HUES64 (cell line): Measurements from ENCODE around the gene ANO8.

ENCODE experiments used
- H3K27ac ChIP-seq: 2 replicates; pipeline ENCODE4 v1.7.0; 2013; ENCODE audit warnings: low read depth, low read length, inconsistent platforms
- H3K27me3 ChIP-seq: 2 replicates; pipeline ENCODE4 v1.6.1; 2013; ENCODE audit warnings: mild to moderate bottlenecking, low read length; ENCODE audit not compliant: insufficient read depth
- H3K36me3 ChIP-seq: 2 replicates; pipeline ENCODE4 v1.6.1; 2013; ENCODE audit warnings: mild to moderate bottlenecking, low read length; ENCODE audit not compliant: insufficient read depth
- H3K4me1 ChIP-seq: 2 replicates; pipeline ENCODE4 v1.6.1; 2013; ENCODE audit warnings: mild to moderate bottlenecking, low read length, moderate library complexity; ENCODE audit not compliant: insufficient read depth
- H3K4me3 ChIP-seq: 2 replicates; pipeline ENCODE4 v1.5.1; 2013; ENCODE audit warnings: mild to moderate bottlenecking, low read length, moderate library complexity
- H3K9ac ChIP-seq: 2 replicates; pipeline ENCODE4 v1.6.1; 2013; ENCODE audit warnings: mild to moderate bottlenecking, low read depth, low read length
- H3K9me3 ChIP-seq: 2 replicates; pipeline ENCODE4 v1.6.1; 2013; ENCODE audit warnings: low read depth, low read length; ENCODE audit not compliant: insufficient read depth
- WGBS: fragments of 150-250, 120-280 bp; methylation state at CpG from one replicate; pipeline ENCODE4 v1.1.7; 2013; ENCODE audit warnings: missing lambda C conversion rate; 5-methylcytosine and 5-hydroxymethylcytosine counted together

The ANO8 gene

DNA sequence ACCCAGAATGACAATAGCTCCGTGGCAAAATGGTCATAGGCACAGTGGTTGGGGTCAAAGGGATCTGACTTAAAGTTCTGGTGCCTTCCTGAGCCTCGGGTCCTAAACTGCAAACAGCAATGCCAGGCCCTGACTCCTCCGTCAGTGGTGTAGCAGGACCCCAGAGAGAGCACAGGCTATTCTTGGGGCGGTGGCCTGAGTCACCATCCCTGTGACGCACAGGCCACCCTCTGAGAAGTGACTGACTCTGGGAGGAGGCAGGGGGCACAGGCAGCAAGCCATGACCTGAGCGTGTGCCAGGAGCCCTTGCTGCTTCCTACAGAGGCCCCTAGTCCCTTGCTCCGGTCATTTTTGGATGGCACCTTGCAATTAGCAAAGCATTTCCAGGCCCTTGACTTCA is 23.7 kb upstream of the ANO8 start:
- 85% methylated on average over 7 of the region's 7 CpGs for WGBS
- H3K4me3 ChIP-seq: no peak overlapping the region
- no peak overlapping the region for H3K9ac ChIP-seq

DNA sequence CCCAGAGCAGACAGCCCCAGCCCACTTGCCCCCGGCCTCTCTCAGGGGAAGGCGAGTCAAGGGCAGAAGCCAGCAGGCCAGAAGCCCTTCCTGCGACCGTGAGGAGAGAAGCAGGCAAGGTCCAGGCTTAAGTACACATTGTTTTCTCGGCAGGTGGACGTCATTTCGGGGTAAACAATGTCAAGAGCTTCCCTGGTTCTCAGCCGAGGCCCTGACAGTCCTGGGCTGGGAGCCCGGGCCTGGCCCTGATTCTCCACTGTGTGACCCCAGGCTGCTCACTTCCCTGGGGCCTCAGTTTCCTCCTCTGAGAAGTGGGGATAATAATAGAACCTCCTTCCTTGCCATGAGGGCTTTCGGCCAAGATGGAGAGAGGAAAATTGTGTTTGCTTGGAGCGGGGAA is 23.1 kb upstream of the ANO8 start:
- no peak overlapping the region for H3K9ac ChIP-seq
- WGBS: 91% methylated on average over 9 of the region's 11 CpGs
- H3K36me3 ChIP-seq: no peaks in the 10 kb centered on the region
- no peaks in the 10 kb centered on the region for H3K9me3 ChIP-seq
- no peaks in the 10 kb centered on the region for H3K4me1 ChIP-seq
- no peak overlapping the region for H3K27ac ChIP-seq
- no peak overlapping the region for H3K4me3 ChIP-seq
- no peaks in the 10 kb centered on the region for H3K27me3 ChIP-seq

More for the DNA sequence above, 23.7 kb upstream of the ANO8 start:
- Histone ChIP-seq H3K27ac (no peak overlapping the region), H3K4me1 (no peaks in the 10 kb centered on the region), H3K9me3 (no peaks in the 10 kb centered on the region), H3K36me3 (no peaks in the 10 kb centered on the region), H3K27me3 (no peaks in the 10 kb centered on the region)

DNA sequence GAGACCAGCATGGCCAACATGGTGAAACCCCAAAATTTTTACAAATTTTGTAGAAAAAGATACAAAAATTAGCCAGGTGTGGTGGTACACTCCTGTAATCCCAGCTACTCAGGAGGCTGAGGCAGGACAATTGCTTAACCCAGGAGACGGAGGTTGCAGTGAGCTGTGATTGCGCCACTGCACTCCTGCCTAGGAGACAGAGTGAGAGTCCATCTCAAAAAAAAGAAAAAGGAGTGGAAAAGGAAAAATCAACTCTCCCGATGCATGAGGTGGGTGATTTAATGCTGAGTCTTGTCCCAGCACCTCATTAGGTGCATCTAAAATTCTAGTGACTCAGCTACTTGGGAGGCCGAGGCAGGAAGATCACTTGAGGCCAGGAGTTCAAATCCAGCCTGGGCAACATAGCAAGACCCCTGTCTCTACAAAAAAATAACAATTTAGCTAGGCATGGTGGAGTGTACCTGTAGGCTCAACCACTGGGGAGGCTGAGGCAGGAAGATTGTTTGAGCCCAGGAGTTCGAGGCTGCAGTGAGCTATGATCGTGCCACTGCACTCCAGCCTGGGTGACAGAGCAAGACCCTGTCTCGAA is 22.5 kb upstream of the ANO8 start:
- H3K4me3 ChIP-seq: no peak overlapping the region
- no peak overlapping the region for H3K9ac ChIP-seq
- H3K27me3 ChIP-seq: no peaks in the 10 kb centered on the region
- no peaks in the 10 kb centered on the region for H3K36me3 ChIP-seq
- H3K27ac ChIP-seq: no peak overlapping the region
- no peaks in the 10 kb centered on the region for H3K9me3 ChIP-seq
- WGBS: 92% methylated on average over 7 of the region's 7 CpGs
- H3K4me1 ChIP-seq: no peaks in the 10 kb centered on the region

DNA sequence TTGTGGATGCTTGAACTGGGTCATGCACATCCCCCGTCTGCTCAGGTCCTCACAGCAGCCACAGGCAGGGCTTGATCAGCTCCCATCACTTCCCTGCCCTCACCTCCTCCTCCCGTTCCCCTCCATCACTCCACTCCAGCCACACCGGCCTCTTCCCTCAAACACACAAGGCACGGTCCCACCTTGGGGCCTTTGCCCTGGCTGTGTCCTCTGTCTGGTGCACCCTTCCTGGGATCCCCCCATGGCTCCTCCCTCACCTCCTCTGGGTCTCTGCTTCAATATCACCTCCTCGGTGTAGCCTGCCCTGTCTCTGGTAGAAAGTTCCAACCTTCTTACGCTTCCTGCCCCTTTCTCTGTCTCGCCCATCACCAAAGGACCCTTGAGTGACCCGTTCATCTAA is 18.7 kb upstream of the ANO8 start:
- Histone ChIP-seq H3K4me1 (no peaks in the 10 kb centered on the region), H3K36me3 (no peaks in the 10 kb centered on the region), H3K4me3 (no peak overlapping the region), H3K27me3 (no peaks in the 10 kb centered on the region), H3K27ac (no peak overlapping the region), H3K9ac (no peak overlapping the region), H3K9me3 (no peaks in the 10 kb centered on the region)
- WGBS: 89% methylated on average over 8 of the region's 8 CpGs

DNA sequence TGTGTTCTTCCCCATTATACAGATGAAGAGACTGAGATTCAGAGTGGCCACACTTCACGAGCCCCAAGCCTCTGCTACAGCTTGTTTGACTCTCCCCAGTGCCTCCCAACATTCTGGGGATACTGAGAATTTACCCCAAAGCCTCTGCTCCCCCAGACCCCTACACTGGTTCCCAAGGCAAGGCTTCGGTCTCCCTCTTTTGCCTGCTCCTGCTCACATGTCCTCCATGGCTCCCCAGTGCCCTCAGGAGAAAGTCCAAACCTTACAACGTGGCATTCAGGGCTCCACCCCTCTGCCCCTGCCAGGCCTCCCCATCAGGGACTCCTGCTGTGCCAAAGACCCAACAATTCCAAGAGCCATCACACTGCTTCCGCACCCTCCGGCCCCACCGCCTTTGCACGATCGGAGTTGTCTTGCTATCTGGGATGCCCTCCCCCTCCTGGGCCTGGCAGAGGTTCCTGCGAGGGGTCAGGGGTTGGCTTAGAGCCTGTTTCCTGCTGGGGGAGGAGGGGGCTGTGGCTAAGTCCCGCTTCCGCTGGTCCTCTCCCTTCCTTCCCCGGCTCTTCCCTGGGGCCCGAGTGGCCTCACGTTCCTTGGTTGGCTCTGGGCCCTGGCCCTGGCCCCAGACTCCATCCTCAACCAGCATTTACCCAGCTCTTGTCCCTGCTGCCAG is 18.1 kb upstream of the ANO8 start:
- WGBS: 74% methylated on average over 14 of the region's 14 CpGs
- Histone ChIP-seq H3K27me3 (no peaks in the 10 kb centered on the region), H3K9me3 (no peaks in the 10 kb centered on the region), H3K4me3 (no peak overlapping the region), H3K9ac (no peak overlapping the region), H3K4me1 (no peaks in the 10 kb centered on the region), H3K27ac (no peak overlapping the region), H3K36me3 (no peaks in the 10 kb centered on the region)

DNA sequence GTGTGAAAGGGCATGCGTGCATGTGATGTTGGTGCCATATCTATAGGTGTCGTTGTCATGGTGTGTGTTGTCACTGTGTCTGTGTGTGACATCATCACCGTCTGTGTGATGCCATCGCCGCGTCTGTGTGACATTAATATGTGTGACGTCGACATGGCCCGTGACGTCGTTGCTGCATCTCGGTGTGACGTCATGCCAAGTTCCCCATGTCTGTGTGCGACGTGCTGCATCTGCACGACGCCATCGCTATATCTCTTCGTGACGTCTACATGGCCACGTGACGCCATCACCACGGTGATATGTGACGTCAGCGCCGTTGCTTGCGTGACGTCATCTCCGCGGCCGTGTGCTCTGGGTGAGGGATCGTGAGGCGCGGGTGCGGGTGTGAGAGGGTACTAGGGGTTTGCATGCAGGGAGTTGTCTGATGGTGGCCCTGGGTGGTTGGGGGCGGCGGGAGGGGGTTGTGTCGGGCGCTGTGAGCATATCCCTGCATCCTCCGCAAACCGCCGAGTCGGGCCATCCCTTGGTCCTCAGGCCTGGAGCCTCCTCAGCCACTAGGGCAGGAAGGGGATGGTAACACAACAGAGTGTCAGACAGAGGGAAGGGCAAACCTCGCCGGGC is 17.3 kb upstream of the ANO8 start:
- Histone ChIP-seq H3K4me1 (no peaks in the 10 kb centered on the region), H3K27ac (no peak overlapping the region), H3K36me3 (no peaks in the 10 kb centered on the region), H3K9me3 (no peaks in the 10 kb centered on the region), H3K27me3 (no peaks in the 10 kb centered on the region), H3K4me3 (no peak overlapping the region), H3K9ac (no peak overlapping the region)
- 95% methylated on average over 45 of the region's 45 CpGs for WGBS

DNA sequence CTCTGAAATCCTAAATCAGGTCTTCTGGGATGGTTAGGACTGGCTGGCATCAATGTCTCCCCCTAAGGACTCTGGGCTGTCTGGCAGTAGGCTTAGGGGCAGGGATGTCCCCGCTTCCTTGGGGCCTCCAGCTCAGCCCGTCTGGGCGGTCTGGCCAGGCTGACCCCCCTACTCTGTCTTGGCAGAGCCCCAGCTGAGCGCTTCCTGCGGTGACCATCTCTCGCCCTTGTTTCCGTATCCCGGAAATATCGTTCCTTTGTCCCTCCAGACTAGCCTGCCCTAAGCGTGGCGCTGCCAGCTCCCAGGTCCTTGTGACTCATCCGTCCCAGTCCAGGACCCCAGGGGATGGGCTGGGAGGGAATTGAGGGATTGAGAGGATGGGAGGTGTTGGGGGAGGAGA is 14.0 kb upstream of the ANO8 start:
- H3K27me3 ChIP-seq: no peaks in the 10 kb centered on the region
- WGBS: 13% methylated on average over 12 of the region's 12 CpGs
- H3K9me3 ChIP-seq: no peaks in the 10 kb centered on the region
- peak overlapping the region; percentile 2; the same call in 1 of the 2 replicates for H3K9ac ChIP-seq
- H3K4me3 ChIP-seq: no peak overlapping the region
- H3K4me1 ChIP-seq: no peaks in the 10 kb centered on the region
- H3K27ac ChIP-seq: peak overlapping the region; percentile 37
- no peaks in the 10 kb centered on the region for H3K36me3 ChIP-seq

DNA sequence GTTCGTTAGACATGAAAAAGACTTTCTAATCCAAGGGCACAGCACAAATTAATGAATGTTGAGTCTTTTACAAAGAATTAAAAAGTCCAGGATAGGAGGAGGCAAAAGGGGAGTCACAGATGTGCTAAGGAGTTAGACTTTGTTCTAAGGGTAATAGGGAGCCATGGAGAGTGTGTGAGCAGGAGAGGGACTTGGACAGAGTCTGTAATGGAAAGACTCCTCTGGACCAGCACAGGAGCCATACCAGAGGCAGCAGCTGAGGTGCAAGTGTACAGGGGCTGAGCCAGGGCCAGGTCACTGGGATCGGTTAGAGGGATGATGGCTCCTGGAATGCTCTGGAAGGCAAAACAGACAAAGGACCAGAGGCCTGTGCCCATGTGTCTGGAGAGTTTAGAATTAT is 13.2 kb upstream of the ANO8 start:
- Histone ChIP-seq H3K36me3 (no peaks in the 10 kb centered on the region), H3K27me3 (no peaks in the 10 kb centered on the region), H3K4me1 (no peaks in the 10 kb centered on the region), H3K9ac (no peak overlapping the region), H3K9me3 (no peaks in the 10 kb centered on the region), H3K27ac (no peak overlapping the region), H3K4me3 (no peak overlapping the region)
- 87% methylated on average over 2 of the region's 2 CpGs for WGBS

DNA sequence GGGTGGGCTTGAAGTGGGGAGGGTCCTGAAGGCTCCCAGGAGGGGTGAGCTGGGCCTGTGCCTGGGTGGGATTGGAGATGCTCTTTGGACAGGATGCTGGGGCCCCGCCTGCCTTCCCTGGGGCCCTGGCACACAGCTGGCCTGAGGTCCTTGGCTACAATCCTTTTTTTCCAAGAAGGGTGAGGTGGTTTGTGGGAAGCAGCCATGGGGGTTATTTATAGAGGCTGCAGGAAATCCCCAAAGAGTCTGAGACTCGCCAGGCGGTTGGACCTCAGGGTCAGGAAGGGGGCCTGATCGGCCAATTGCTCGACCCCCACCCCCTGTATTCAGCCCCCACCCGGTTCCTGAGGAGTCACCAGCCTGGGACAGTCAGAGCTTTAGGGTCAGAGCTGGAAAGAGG is 12.7 kb upstream of the ANO8 start:
- WGBS: 94% methylated on average over 5 of the region's 6 CpGs
- Histone ChIP-seq H3K9me3 (no peaks in the 10 kb centered on the region), H3K27ac (no peak overlapping the region), H3K4me3 (no peak overlapping the region), H3K36me3 (peaks cover 2% of the 10 kb centered on the region; the same call in 1 of the 2 replicates), H3K27me3 (no peaks in the 10 kb centered on the region), H3K9ac (no peak overlapping the region), H3K4me1 (no peaks in the 10 kb centered on the region)

DNA sequence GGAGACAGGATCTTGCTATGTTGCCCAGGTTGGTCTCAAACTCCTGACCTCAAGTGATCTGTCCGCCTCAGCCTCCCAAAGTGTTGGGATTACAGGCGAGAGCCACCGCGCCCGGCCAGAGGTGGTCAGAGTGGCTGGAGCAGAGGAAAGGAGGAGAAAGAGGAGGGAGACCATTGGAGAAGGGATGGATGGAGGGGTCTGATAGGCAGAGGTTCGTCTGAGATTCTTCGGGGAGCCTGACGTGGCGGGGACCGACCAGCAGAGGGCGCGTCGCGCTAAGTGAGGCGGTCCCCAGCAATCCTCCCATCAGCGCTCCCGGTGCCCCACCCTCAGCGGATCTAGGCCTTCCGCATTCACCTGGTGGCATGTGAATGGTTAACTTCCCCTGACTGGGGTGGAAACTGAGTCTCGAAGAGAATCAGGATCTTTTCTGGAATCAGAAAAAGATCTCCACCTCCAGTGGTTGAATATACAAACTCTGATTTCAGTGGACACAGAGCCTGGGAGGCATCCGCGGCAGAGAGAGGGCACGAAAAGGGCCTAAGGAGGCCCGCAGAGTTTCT is 11.5 kb upstream of the ANO8 start:
- no peaks in the 10 kb centered on the region for H3K9me3 ChIP-seq
- peaks cover 10% of the 10 kb centered on the region; the same call in 1 of the 2 replicates for H3K36me3 ChIP-seq
- no peak overlapping the region for H3K9ac ChIP-seq
- H3K4me3 ChIP-seq: no peak overlapping the region
- no peaks in the 10 kb centered on the region for H3K27me3 ChIP-seq
- no peaks in the 10 kb centered on the region for H3K4me1 ChIP-seq
- H3K27ac ChIP-seq: no peak overlapping the region
- 22% methylated on average over 24 of the region's 24 CpGs for WGBS

DNA sequence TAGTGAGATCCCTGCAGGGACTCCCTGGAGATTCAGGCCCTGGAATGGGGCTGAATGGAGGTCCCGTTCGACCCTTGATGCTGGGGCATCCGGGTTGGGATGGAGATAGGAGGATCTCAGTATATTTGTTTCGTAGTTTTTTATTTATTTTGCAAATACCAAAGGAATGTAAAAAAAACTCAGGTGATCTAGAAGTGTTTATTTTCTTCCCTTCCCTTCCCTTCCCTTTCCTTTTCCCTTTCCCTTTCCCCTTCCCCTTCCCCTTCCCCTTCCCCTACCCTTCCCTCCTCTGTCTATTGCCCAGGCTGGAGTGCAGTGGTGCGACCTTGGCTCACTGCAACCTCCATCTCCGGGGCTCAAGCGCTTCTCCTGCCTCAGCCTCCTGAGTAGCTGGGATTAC is 7.2 kb upstream of the ANO8 start:
- no peak overlapping the region for H3K27ac ChIP-seq
- no peaks in the 10 kb centered on the region for H3K9me3 ChIP-seq
- WGBS: 97% methylated on average over 6 of the region's 7 CpGs

More for the DNA sequence above, 7.2 kb upstream of the ANO8 start:
- peaks cover 5% of the 10 kb centered on the region; the same call in 1 of the 2 replicates for H3K4me1 ChIP-seq
- no peaks in the 10 kb centered on the region for H3K27me3 ChIP-seq
- H3K9ac ChIP-seq: no peak overlapping the region
- H3K36me3 ChIP-seq: peaks cover 13% of the 10 kb centered on the region; the same call in 1 of the 2 replicates
- no peak overlapping the region for H3K4me3 ChIP-seq
